NOMO-1 treated with DMSO at 0.1 percent for 48 hours (cell line): ENCODE data around the gene AKNA.
"Not testable (repeated sequence)": the region's sequence is repeated elsewhere in the genome, so short reads cannot be mapped to it uniquely, and the experiment has no call there.

Experiments used
- DNase-seq: peaks from one replicate; lab custom pipeline; 2025; ENCODE audit not compliant: unreplicated experiment; lab: John Stamatoyannopoulos, UW

Gene AKNA

GRCh38 chr9:114341991-114342390 is 45.8 kb downstream of the AKNA start:
- no peak for DNase-seq

GRCh38 chr9:114341152-114341830 is 46.5 kb downstream of the AKNA start:
- DNase-seq, result no peak

GRCh38 chr9:114339130-114339908 is 48.5 kb downstream of the AKNA start:
- peak; percentile 36 for DNase-seq

GRCh38 chr9:114338187-114338586 is 49.6 kb downstream of the AKNA start:
- DNase-seq, result no peak

GRCh38 chr9:114336699-114337395 is 50.9 kb downstream of the AKNA start:
- no peak for DNase-seq

GRCh38 chr9:114336157-114336556 is 51.6 kb downstream of the AKNA start:
- no peak for DNase-seq

- no peak for DNase-seq
These were observed 52.0 kb downstream of the AKNA start for GRCh38 chr9:114335745-114336144.

GRCh38 chr9:114334490-114334889 is 53.3 kb downstream of the AKNA start:
- DNase-seq, result no peak

GRCh38 chr9:114333718-114334117 is 54.1 kb downstream of the AKNA start:
- not testable (repeated sequence) for DNase-seq

GRCh38 chr9:114332474-114333040 is 55.2 kb downstream of the AKNA start:
- not testable (repeated sequence) for DNase-seq

GRCh38 chr9:114331229-114332195 is 56.3 kb downstream of the AKNA start:
- not testable (repeated sequence) for DNase-seq

- DNase-seq, result no peak
These were observed 57.1 kb downstream of the AKNA start for GRCh38 chr9:114330636-114331035.

GRCh38 chr9:114329625-114330022 is 58.2 kb downstream of the AKNA start, which contains the start of gene ORM2:
Gene ORM2 (plus strand): TSS chr9:114329869. CDS start chr9:114329905, 36 bp downstream.
- DNase-seq, result not testable (repeated sequence)

- DNase-seq, result not testable (repeated sequence)
These were observed 58.7 kb downstream of the AKNA start for GRCh38 chr9:114328937-114329624.

- not testable (repeated sequence) for DNase-seq
These were observed 59.4 kb downstream of the AKNA start for GRCh38 chr9:114328357-114328820.

- DNase-seq, result no peak
These were observed 60.0 kb downstream of the AKNA start for GRCh38 chr9:114327749-114328148.

GRCh38 chr9:114325684-114326254 is 62.0 kb downstream of the AKNA start:
- not testable (repeated sequence) for DNase-seq

- DNase-seq, result not testable (repeated sequence)
These were observed 62.8 kb downstream of the AKNA start for GRCh38 chr9:114324965-114325364.

GRCh38 chr9:114324492-114324891 is 63.3 kb downstream of the AKNA start:
- no peak for DNase-seq
